GM19463 (cell line): ENCODE results near the gene LTB.
"Not testable (repeated sequence)": the region's sequence is repeated elsewhere in the genome, so short reads cannot be mapped to it uniquely, and the experiment has no call there.

Source experiments
- ATAC-seq: cut with Tn5 transposase; IDR thresholded peaks from one replicate; pipeline ENCODE4 v1.9.1; 2021; ENCODE audit warnings: mild to moderate bottlenecking, moderate library complexity; ENCODE audit not compliant: unreplicated experiment

The LTB gene

GRCh38 chr6:31556307-31556706 is 25.9 kb downstream of the LTB start:
- no peak for ATAC-seq

- ATAC-seq, result not testable (repeated sequence)
These were observed 30.9 kb downstream of the LTB start for GRCh38 chr6:31551371-31551770.

GRCh38 chr6:31548544-31548873 is 33.7 kb downstream of the LTB start:
- ATAC-seq, result no peak

GRCh38 chr6:31547727-31548543 is 34.3 kb downstream of the LTB start:
- no peak for ATAC-seq

GRCh38 chr6:31546958-31547726 is 35.1 kb downstream of the LTB start, which contains the start of gene NFKBIL1:
TSS of gene NFKBIL1 (plus strand) at chr6:31547608. CDS start at chr6:31547695, 87 bp downstream.
- peak; percentile 79 for ATAC-seq

- no peak for ATAC-seq
These were observed 35.8 kb downstream of the LTB start, which contains the start of gene ATP6V1G2 for GRCh38 chr6:31546339-31546957. TSS of gene ATP6V1G2 (minus strand) at chr6:31546608. CDS start at chr6:31546559, 49 bp downstream.

- ATAC-seq, result no peak
These were observed 36.9 kb downstream of the LTB start for GRCh38 chr6:31545291-31545690.

GRCh38 chr6:31544676-31545075 is 37.5 kb downstream of the LTB start:
- ATAC-seq, result no peak

GRCh38 chr6:31543639-31544038 is 38.6 kb downstream of the LTB start:
- ATAC-seq, result no peak

- ATAC-seq, result peak; percentile 68
These were observed 40.3 kb downstream of the LTB start, which contains the start of gene DDX39B for GRCh38 chr6:31541658-31542521. TSS of gene DDX39B (minus strand) at chr6:31542003. CDS start at chr6:31540532, 1,471 bp downstream.

GRCh38 chr6:31541059-31541657 is 41.1 kb downstream of the LTB start:
- no peak for ATAC-seq

GRCh38 chr6:31540640-31541039 is 41.6 kb downstream of the LTB start:
- no peak for ATAC-seq

- no peak for ATAC-seq
These were observed 43.3 kb downstream of the LTB start for GRCh38 chr6:31538805-31539400.

- ATAC-seq, result no peak
These were observed 46.5 kb downstream of the LTB start for GRCh38 chr6:31535538-31536324.

- ATAC-seq, result no peak
These were observed 47.6 kb downstream of the LTB start for GRCh38 chr6:31534521-31535040.

GRCh38 chr6:31534011-31534410 is 48.2 kb downstream of the LTB start:
- no peak for ATAC-seq

- no peak for ATAC-seq
These were observed 48.8 kb downstream of the LTB start for GRCh38 chr6:31533455-31533841.

GRCh38 chr6:31532644-31533454 is 49.4 kb downstream of the LTB start:
- no peak for ATAC-seq
